ENCODE measurements around the gene CAMKV.
A peak's percentile ranks its signal among the peaks of the same experiment; 100 is the strongest.

CAMKV gene

DNA sequence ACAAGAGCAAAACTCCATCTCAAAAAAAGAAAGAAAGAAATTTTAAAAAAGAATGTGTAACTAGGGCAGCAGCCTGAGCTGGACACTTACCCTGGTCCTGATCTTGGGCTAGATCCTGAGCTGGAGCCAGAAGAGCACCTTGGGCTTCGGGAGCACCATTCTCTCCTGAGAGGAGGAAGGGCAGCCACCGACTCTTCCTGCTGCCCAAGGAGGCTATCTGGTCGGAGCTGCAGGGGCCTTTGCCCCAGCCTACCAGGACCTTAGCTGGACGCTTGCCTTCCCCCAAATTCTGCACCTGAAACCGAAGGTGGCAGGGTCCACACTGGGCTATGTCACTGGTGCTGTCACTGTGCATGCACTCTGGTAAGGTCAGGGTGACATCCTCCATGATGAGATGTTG is 6.9 kb upstream of the CAMKV start:
- no peaks in the 10 kb centered on the region for H3K27me3 ChIP-seq (ENCODE audit: insufficient read depth, low read depth, severe bottlenecking)
- no peak overlapping the region for H3K4me3 ChIP-seq (ENCODE audit: low read depth, low read length)
- TF ChIP-seq, protein P1, sequence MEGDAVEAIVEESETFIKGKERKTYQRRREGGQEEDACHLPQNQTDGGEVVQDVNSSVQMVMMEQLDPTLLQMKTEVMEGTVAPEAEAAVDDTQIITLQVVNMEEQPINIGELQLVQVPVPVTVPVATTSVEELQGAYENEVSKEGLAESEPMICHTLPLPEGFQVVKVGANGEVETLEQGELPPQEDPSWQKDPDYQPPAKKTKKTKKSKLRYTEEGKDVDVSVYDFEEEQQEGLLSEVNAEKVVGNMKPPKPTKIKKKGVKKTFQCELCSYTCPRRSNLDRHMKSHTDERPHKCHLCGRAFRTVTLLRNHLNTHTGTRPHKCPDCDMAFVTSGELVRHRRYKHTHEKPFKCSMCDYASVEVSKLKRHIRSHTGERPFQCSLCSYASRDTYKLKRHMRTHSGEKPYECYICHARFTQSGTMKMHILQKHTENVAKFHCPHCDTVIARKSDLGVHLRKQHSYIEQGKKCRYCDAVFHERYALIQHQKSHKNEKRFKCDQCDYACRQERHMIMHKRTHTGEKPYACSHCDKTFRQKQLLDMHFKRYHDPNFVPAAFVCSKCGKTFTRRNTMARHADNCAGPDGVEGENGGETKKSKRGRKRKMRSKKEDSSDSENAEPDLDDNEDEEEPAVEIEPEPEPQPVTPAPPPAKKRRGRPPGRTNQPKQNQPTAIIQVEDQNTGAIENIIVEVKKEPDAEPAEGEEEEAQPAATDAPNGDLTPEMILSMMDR (IDR thresholded peaks at IDR 0.05; ENCODE audit: low read depth, low read length) = no peak
- H3K27ac ChIP-seq = no peak overlapping the region
- H3K36me3 ChIP-seq = no peaks in the 10 kb centered on the region
- DNase-seq = no peak
- H3K9me3 ChIP-seq (ENCODE audit: severe bottlenecking) = no peaks in the 10 kb centered on the region

DNA sequence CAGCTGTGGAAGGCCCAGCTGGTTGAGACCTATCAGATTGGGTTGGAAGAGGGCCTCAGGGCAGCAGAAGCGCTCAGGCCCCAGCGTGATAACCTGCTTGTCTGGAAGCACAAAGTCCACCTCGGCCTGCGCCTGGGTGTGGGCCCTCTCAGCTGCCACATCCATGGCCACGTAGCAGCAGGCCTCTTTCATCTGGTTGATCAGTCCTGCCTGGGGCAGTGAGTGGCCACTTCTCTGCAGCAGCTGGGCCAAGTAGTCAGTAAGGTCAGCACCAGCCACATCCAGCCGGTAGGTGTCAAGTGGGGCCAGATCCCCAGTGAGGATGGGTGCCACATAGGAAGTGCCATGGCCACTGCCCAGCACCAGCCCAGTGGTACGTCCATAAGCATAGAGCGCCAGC is 3.9 kb upstream of the CAMKV start:
- no peak overlapping the region for H3K4me3 ChIP-seq (ENCODE audit: low read depth, low read length)
- no peak overlapping the region for H3K27ac ChIP-seq
- TF ChIP-seq, protein P1 (IDR thresholded peaks at IDR 0.05; ENCODE audit: low read depth, low read length) = no peak
- no peaks in the 10 kb centered on the region for H3K9me3 ChIP-seq (ENCODE audit: severe bottlenecking)
- DNase-seq = no peak
- H3K27me3 ChIP-seq (ENCODE audit: insufficient read depth, low read depth, severe bottlenecking) = no peaks in the 10 kb centered on the region
- H3K36me3 ChIP-seq = no peaks in the 10 kb centered on the region

DNA sequence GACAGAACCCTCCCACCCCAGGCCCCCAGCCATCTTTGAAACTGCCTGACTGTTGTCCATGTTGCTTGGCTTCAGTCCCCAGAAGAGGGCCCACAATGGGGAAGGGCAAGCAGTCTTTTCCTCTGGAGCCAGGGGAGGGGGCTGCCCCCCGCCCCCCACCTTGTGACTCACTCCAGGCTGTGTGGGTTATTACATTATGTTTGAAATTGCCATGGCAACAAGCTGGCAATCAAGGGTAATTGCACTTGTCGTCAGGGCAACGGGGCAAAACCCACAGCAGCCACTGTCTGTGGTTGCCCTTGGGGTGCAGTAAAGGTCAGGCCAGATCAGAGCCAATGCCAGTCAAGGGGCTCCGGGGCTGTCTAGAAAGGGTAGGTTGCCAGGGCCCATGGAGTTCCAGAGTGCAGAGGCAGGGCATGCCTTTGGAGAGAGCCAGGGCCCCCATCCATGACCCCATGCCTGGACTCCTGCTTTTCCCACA is 3.1 kb upstream of the CAMKV start:
- TF ChIP-seq, protein P1 (IDR thresholded peaks at IDR 0.05; ENCODE audit: low read depth, low read length) = no peak
- Histone ChIP-seq H3K27me3 (ENCODE audit: insufficient read depth, low read depth, severe bottlenecking) (no peaks in the 10 kb centered on the region), H3K4me3 (ENCODE audit: low read depth, low read length) (no peak overlapping the region), H3K27ac (no peak overlapping the region), H3K36me3 (no peaks in the 10 kb centered on the region), H3K9me3 (ENCODE audit: severe bottlenecking) (no peaks in the 10 kb centered on the region)
- DNase-seq = no peak

DNA sequence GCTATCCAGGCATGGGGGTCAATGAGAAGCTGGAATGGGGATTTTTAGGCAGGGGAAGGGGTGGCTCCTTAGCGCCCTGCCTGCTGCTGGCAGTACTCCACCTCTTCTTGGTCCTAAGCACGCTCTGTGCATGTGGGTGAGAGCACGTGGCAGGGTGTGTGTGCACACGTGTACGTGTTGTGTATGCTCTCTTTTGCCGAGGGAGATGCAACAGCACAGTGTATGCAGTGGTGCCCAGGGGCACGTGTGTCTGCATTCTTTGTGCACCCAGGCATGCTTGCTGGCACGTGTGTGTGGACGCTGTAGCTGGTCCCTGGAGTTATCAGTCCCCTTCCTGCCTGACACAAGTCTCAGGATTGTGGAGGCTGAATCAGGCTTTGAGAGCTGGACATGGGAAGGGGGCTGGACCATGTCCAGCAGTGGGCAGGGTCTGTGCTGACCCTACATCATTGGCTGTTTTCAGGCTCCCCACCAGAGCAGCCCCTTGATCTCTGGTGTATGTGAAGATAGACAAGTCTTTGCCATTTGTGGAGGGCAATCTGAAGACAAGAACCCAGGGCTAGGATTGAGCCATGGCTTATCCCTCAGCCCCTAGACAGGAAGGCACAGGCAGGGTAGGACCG is 1.9 kb upstream of the CAMKV start:
- DNase-seq = no peak
- TF ChIP-seq, protein P1 (IDR thresholded peaks at IDR 0.05; ENCODE audit: low read depth, low read length) = no peak
- Histone ChIP-seq H3K36me3 (no peaks in the 10 kb centered on the region), H3K27me3 (ENCODE audit: insufficient read depth, low read depth, severe bottlenecking) (no peaks in the 10 kb centered on the region), H3K4me3 (ENCODE audit: low read depth, low read length) (no peak overlapping the region), H3K27ac (no peak overlapping the region), H3K9me3 (ENCODE audit: severe bottlenecking) (no peaks in the 10 kb centered on the region)

DNA sequence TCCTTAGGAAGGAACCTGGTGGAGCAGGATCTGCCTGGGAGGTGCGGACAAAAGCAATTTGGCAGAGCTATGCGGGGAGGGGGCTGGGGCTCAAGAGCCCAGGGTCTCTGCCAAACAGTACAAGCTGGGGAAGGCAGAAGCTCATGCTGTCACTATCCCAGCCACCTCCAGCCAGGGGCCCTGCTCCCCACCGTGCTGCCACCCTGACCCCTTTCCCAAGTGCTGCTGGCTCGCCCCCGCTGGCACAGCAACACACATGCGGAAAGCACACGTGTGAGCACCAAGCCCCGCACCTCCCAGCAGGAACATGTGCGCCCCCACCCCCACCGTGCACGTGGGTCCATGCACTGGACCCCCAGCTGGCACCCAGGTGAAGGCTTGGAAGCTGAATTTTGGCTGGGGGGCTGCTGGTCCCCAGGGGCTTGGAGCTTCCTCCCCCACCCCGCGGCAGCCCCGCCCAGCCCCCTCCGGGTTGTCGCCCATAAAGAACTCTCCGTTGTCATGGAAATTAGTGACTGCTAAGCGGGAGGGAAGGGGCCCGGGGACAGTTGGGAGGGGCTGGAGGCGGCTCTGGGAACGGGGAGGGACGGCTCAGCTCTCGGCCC is 742 bp downstream of the CAMKV start:
- no peaks in the 10 kb centered on the region for H3K9me3 ChIP-seq (ENCODE audit: severe bottlenecking)
- TF ChIP-seq, protein P1 (IDR thresholded peaks at IDR 0.05; ENCODE audit: low read depth, low read length) = no peak
- no peaks in the 10 kb centered on the region for H3K36me3 ChIP-seq
- no peak overlapping the region; the same call in 1 of the 2 replicates for H3K27ac ChIP-seq
- H3K4me3 ChIP-seq (ENCODE audit: low read depth, low read length) = peak overlapping the region; percentile 67
- H3K27me3 ChIP-seq (ENCODE audit: insufficient read depth, low read depth, severe bottlenecking) = no peaks in the 10 kb centered on the region
- peak; percentile 24 for DNase-seq
